ENCODE measurements around the gene FBXL4.

Gene FBXL4

GRCh38 chr6:98947411-98948292 lies at the start of gene FBXL4:
FBXL4 (minus strand) TSS chr6:98947946; CDS start chr6:98926988, 20,958 bp downstream.
- H3K4me3 ChIP-seq (ENCODE audit: low read depth, low read length) = peak within 1 kb of the TSS; percentile 62
- TF ChIP-seq CTCF (IDR thresholded peaks at IDR 0.05; ENCODE audit: borderline replicate concordance, insufficient read depth, low read depth, low read length) = no peak

GRCh38 chr6:98995116-98995515 lies 47.4 kb upstream of the FBXL4 start:
- TF ChIP-seq CTCF (IDR thresholded peaks at IDR 0.05; ENCODE audit: borderline replicate concordance, insufficient read depth, low read depth, low read length) = no peak
- no peak overlapping the region for H3K4me3 ChIP-seq (ENCODE audit: low read depth, low read length)

GRCh38 chr6:98992535-98992934 lies 44.8 kb upstream of the FBXL4 start:
- H3K4me3 ChIP-seq (ENCODE audit: low read depth, low read length) = no peak overlapping the region
- TF ChIP-seq CTCF (IDR thresholded peaks at IDR 0.05; ENCODE audit: borderline replicate concordance, insufficient read depth, low read depth, low read length) = no peak

- TF ChIP-seq CTCF (IDR thresholded peaks at IDR 0.05; ENCODE audit: borderline replicate concordance, insufficient read depth, low read depth, low read length) = no peak
Observed at GRCh38 chr6:98986071-98986615, 38.4 kb upstream of the FBXL4 start.

GRCh38 chr6:98985391-98985790 lies 37.6 kb upstream of the FBXL4 start:
- no peak for TF ChIP-seq CTCF (IDR thresholded peaks at IDR 0.05; ENCODE audit: borderline replicate concordance, insufficient read depth, low read depth, low read length)
- no peak overlapping the region for H3K4me3 ChIP-seq (ENCODE audit: low read depth, low read length)

More at GRCh38 chr6:98986071-98986615, 38.4 kb upstream of the FBXL4 start:
- H3K4me3 ChIP-seq (ENCODE audit: low read depth, low read length) = no peak overlapping the region

GRCh38 chr6:98984121-98984520 lies 36.4 kb upstream of the FBXL4 start:
- TF ChIP-seq CTCF (IDR thresholded peaks at IDR 0.05; ENCODE audit: borderline replicate concordance, insufficient read depth, low read depth, low read length) = no peak
- H3K4me3 ChIP-seq (ENCODE audit: low read depth, low read length) = no peak overlapping the region

- TF ChIP-seq CTCF (IDR thresholded peaks at IDR 0.05; ENCODE audit: borderline replicate concordance, insufficient read depth, low read depth, low read length) = no peak
Observed at GRCh38 chr6:98981473-98981872, 33.7 kb upstream of the FBXL4 start.

More at GRCh38 chr6:98981473-98981872, 33.7 kb upstream of the FBXL4 start:
- no peak overlapping the region for H3K4me3 ChIP-seq (ENCODE audit: low read depth, low read length)

Measured in GM12875 (cell line).